ENCODE measurements around the gene KIF23. TPM values are rescaled to one million over a fixed set of nuclear protein-coding genes. Genes with fewer than 3 reads are reported as not detected.

Gene KIF23
- total and polyA plus RNA-seq, 2 experiments from 2014 or later, result 52.9 to 103 TPM

DNA sequence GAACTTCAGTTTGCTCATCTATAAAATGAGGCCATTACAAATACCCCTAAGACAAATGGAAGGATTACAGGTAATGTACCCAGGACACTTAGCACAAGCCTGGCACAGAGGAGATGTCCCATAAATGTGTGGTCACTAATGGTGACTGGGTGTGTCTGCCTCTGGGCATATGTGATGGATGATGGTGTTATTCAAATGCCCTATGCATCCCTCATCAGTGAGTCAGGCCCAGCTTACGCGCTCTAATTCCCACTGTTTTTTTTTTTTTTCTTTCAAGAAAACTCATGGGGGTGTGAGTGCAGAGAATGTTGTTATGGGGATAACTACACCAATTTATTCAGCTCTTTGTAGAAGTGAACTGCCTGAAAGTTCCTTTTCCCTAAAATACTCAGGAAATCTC lies 23.6 kb upstream of the KIF23 start:
- peaks cover 12% of the 10 kb centered on the region; the same call in 1 of the 2 replicates for H3K4me1 ChIP-seq (ENCODE audit: insufficient read depth)
- no peaks in the 10 kb centered on the region for H3K9me2 ChIP-seq (ENCODE audit: insufficient read depth)
- H3K27ac ChIP-seq (ENCODE audit: low read depth), result no peak overlapping the region
- no peaks in the 10 kb centered on the region for H3K79me2 ChIP-seq (replicated peaks; ENCODE audit: insufficient read depth)
- H3K27me3 ChIP-seq (ENCODE audit: insufficient read depth), result no peaks in the 10 kb centered on the region
- H3K4me2 ChIP-seq, result no peak overlapping the region
- Mint-ChIP-seq H3K27me3 (ENCODE audit: insufficient read depth, low read depth, poor library complexity) (peaks cover 5% of the 10 kb centered on the region), H3K27ac (no peak overlapping the region), H3K9me3 (no peaks in the 10 kb centered on the region; the same call in 2 of the 3 replicates), H3K4me3 (no peak overlapping the region), H3K4me1 (peaks cover 25% of the 10 kb centered on the region), H3K36me3 (ENCODE audit: low read depth) (no peaks in the 10 kb centered on the region; the same call in 2 of the 3 replicates)
- no peak for DNase-seq (ENCODE audit: low spot score)
- no peaks in the 10 kb centered on the region for H3F3A ChIP-seq (replicated peaks; ENCODE audit: low read depth)
- H3K36me3 ChIP-seq (ENCODE audit: insufficient read depth), result no peaks in the 10 kb centered on the region
- H2AFZ ChIP-seq, result no peak overlapping the region
- no peak overlapping the region for H3K4me3 ChIP-seq
- ATAC-seq, result no peak
- no peaks in the 10 kb centered on the region for H4K20me1 ChIP-seq (replicated peaks; ENCODE audit: insufficient read depth)
- TF ChIP-seq, protein P1, sequence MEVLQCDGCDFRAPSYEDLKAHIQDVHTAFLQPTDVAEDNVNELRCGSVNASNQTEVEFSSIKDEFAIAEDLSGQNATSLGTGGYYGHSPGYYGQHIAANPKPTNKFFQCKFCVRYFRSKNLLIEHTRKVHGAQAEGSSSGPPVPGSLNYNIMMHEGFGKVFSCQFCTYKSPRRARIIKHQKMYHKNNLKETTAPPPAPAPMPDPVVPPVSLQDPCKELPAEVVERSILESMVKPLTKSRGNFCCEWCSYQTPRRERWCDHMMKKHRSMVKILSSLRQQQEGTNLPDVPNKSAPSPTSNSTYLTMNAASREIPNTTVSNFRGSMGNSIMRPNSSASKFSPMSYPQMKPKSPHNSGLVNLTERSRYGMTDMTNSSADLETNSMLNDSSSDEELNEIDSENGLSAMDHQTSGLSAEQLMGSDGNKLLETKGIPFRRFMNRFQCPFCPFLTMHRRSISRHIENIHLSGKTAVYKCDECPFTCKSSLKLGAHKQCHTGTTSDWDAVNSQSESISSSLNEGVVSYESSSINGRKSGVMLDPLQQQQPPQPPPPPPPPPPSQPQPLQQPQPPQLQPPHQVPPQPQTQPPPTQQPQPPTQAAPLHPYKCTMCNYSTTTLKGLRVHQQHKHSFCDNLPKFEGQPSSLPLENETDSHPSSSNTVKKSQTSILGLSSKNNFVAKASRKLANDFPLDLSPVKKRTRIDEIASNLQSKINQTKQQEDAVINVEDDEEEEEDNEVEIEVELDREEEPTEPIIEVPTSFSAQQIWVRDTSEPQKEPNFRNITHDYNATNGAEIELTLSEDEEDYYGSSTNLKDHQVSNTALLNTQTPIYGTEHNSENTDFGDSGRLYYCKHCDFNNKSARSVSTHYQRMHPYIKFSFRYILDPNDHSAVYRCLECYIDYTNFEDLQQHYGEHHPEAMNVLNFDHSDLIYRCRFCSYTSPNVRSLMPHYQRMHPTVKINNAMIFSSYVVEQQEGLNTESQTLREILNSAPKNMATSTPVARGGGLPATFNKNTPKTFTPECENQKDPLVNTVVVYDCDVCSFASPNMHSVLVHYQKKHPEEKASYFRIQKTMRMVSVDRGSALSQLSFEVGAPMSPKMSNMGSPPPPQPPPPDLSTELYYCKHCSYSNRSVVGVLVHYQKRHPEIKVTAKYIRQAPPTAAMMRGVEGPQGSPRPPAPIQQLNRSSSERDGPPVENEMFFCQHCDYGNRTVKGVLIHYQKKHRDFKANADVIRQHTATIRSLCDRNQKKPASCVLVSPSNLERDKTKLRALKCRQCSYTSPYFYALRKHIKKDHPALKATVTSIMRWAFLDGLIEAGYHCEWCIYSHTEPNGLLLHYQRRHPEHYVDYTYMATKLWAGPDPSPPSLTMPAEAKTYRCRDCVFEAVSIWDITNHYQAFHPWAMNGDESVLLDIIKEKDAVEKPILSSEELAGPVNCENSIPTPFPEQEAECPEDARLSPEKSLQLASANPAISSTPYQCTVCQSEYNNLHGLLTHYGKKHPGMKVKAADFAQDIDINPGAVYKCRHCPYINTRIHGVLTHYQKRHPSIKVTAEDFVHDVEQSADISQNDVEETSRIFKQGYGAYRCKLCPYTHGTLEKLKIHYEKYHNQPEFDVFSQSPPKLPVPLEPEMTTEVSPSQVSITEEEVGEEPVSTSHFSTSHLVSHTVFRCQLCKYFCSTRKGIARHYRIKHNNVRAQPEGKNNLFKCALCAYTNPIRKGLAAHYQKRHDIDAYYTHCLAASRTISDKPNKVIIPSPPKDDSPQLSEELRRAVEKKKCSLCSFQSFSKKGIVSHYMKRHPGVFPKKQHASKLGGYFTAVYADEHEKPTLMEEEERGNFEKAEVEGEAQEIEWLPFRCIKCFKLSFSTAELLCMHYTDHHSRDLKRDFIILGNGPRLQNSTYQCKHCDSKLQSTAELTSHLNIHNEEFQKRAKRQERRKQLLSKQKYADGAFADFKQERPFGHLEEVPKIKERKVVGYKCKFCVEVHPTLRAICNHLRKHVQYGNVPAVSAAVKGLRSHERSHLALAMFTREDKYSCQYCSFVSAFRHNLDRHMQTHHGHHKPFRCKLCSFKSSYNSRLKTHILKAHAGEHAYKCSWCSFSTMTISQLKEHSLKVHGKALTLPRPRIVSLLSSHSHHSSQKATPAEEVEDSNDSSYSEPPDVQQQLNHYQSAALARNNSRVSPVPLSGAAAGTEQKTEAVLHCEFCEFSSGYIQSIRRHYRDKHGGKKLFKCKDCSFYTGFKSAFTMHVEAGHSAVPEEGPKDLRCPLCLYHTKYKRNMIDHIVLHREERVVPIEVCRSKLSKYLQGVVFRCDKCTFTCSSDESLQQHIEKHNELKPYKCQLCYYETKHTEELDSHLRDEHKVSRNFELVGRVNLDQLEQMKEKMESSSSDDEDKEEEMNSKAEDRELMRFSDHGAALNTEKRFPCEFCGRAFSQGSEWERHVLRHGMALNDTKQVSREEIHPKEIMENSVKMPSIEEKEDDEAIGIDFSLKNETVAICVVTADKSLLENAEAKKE (CRISPR knock-in tag; IDR thresholded peaks at IDR 0.05), result no peak
- TF ChIP-seq ZNF331 (CRISPR knock-in tag; IDR thresholded peaks at IDR 0.05; ENCODE audit: low read depth) (no peak), EZH2 (IDR thresholded peaks at IDR 0.05; ENCODE audit: low read depth, unreplicated experiment) (no peak), POLR2AphosphoS5 (IDR thresholded peaks at IDR 0.05; ENCODE audit: low read depth) (no peak), CREB1 (CRISPR knock-in tag; IDR thresholded peaks at IDR 0.05; ENCODE audit: low read depth) (no peak), NANOG (IDR thresholded peaks at IDR 0.05; ENCODE audit: borderline replicate concordance) (no peak), EZH2phosphoT487 (IDR thresholded peaks at IDR 0.05; ENCODE audit: unreplicated experiment) (no peak), ZNF114 (CRISPR knock-in tag; IDR thresholded peaks at IDR 0.05) (no peak), STAT1 (IDR thresholded peaks at IDR 0.05; ENCODE audit: unreplicated experiment) (no peak), JUNB (IDR thresholded peaks at IDR 0.05; ENCODE audit: unreplicated experiment) (no peak)
- TF ChIP-seq, protein P2, sequence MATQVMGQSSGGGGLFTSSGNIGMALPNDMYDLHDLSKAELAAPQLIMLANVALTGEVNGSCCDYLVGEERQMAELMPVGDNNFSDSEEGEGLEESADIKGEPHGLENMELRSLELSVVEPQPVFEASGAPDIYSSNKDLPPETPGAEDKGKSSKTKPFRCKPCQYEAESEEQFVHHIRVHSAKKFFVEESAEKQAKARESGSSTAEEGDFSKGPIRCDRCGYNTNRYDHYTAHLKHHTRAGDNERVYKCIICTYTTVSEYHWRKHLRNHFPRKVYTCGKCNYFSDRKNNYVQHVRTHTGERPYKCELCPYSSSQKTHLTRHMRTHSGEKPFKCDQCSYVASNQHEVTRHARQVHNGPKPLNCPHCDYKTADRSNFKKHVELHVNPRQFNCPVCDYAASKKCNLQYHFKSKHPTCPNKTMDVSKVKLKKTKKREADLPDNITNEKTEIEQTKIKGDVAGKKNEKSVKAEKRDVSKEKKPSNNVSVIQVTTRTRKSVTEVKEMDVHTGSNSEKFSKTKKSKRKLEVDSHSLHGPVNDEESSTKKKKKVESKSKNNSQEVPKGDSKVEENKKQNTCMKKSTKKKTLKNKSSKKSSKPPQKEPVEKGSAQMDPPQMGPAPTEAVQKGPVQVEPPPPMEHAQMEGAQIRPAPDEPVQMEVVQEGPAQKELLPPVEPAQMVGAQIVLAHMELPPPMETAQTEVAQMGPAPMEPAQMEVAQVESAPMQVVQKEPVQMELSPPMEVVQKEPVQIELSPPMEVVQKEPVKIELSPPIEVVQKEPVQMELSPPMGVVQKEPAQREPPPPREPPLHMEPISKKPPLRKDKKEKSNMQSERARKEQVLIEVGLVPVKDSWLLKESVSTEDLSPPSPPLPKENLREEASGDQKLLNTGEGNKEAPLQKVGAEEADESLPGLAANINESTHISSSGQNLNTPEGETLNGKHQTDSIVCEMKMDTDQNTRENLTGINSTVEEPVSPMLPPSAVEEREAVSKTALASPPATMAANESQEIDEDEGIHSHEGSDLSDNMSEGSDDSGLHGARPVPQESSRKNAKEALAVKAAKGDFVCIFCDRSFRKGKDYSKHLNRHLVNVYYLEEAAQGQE (IDR thresholded peaks at IDR 0.05; ENCODE audit: unreplicated experiment), result no peak
- TF ChIP-seq, protein P3, sequence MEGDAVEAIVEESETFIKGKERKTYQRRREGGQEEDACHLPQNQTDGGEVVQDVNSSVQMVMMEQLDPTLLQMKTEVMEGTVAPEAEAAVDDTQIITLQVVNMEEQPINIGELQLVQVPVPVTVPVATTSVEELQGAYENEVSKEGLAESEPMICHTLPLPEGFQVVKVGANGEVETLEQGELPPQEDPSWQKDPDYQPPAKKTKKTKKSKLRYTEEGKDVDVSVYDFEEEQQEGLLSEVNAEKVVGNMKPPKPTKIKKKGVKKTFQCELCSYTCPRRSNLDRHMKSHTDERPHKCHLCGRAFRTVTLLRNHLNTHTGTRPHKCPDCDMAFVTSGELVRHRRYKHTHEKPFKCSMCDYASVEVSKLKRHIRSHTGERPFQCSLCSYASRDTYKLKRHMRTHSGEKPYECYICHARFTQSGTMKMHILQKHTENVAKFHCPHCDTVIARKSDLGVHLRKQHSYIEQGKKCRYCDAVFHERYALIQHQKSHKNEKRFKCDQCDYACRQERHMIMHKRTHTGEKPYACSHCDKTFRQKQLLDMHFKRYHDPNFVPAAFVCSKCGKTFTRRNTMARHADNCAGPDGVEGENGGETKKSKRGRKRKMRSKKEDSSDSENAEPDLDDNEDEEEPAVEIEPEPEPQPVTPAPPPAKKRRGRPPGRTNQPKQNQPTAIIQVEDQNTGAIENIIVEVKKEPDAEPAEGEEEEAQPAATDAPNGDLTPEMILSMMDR (conservative IDR thresholded peaks at IDR 0.05; ENCODE audit: low read depth in 2 of 2), result no peak
- TF ChIP-seq, protein P4, sequence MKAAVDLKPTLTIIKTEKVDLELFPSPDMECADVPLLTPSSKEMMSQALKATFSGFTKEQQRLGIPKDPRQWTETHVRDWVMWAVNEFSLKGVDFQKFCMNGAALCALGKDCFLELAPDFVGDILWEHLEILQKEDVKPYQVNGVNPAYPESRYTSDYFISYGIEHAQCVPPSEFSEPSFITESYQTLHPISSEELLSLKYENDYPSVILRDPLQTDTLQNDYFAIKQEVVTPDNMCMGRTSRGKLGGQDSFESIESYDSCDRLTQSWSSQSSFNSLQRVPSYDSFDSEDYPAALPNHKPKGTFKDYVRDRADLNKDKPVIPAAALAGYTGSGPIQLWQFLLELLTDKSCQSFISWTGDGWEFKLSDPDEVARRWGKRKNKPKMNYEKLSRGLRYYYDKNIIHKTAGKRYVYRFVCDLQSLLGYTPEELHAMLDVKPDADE (IDR thresholded peaks at IDR 0.05), result no peak

All from GM23338 (cell line).